Renal cortex interstitium (tissue), 11 donors: ENCODE results near the gene CPVL. TPM values are rescaled to one million over a fixed set of nuclear protein-coding genes. Genes with fewer than 3 reads are reported as not detected.
"Not testable (repeated sequence)": the region's sequence is repeated elsewhere in the genome, so short reads cannot be mapped to it uniquely, and the experiment has no call there.

Experiments used
- DNase-seq, 11 donors: peaks; one replicate each; pipeline ENCODE4 v3.0.0-alpha.2; 2013; ENCODE audit warnings: low read depth in 9 of 11, low spot score in 4 of 11; ENCODE audit errors: extremely low read depth in 1 of 11
- polyA plus RNA-seq, 3 donors: library from polyadenylated mRNA; unstranded; fragments of 120-200 nt; gene quantifications; one replicate each; pipeline ENCODE4 v1.2.1, GENCODE V29; 2013; ENCODE audit not compliant: insufficient read length in 3 of 3

CPVL gene
- polyA plus RNA-seq, 3 donors: 51.6 to 56.7 (median 51.6) TPM

- DNase-seq: peak in 10 of 11 donors; percentile 62 to 84 (median 73)
Measured at GRCh38 chr7:29105752-29106668, 40.3 kb downstream of the CPVL start.

- no peak for DNase-seq
Measured at GRCh38 chr7:29105191-29105590, 41.1 kb downstream of the CPVL start.

GRCh38 chr7:29102558-29103151 lies 43.7 kb downstream of the CPVL start:
- DNase-seq: peak in 6 of 11 donors; percentile 63 to 68 (median 66)

- no peak for DNase-seq
Measured at GRCh38 chr7:29100924-29101323, 45.4 kb downstream of the CPVL start.

- DNase-seq: no peak
Measured at GRCh38 chr7:29099896-29100847, 46.2 kb downstream of the CPVL start.

- DNase-seq: no peak
Measured at GRCh38 chr7:29096446-29096730, 49.9 kb downstream of the CPVL start.

GRCh38 chr7:29095631-29096445 lies 50.5 kb downstream of the CPVL start:
- no peak for DNase-seq

- not testable (repeated sequence) for DNase-seq
Measured at GRCh38 chr7:29093091-29093490, 53.2 kb downstream of the CPVL start.

GRCh38 chr7:29091715-29092114 lies 54.6 kb downstream of the CPVL start:
- DNase-seq: peak in 1 of 11 donors; percentile 48

- peak in 7 of 11 donors; percentile 50 to 71 (median 67) for DNase-seq
Measured at GRCh38 chr7:29090836-29091601, 55.3 kb downstream of the CPVL start.

GRCh38 chr7:29090151-29090805 lies 56.1 kb downstream of the CPVL start:
- no peak for DNase-seq

- peak in 3 of 11 donors; percentile 49 to 55 (median 51) for DNase-seq
Measured at GRCh38 chr7:29087840-29088170, 58.5 kb downstream of the CPVL start.

- DNase-seq: no peak
Measured at GRCh38 chr7:29086545-29086944, 59.8 kb downstream of the CPVL start.

GRCh38 chr7:29084832-29085231 lies 61.5 kb downstream of the CPVL start:
- DNase-seq: no peak

GRCh38 chr7:29080803-29081202 lies 65.5 kb downstream of the CPVL start:
- DNase-seq: no peak

GRCh38 chr7:29078311-29079260 lies 67.8 kb downstream of the CPVL start:
- no peak for DNase-seq

GRCh38 chr7:29077854-29078253 lies 68.5 kb downstream of the CPVL start:
- no peak for DNase-seq
